ENCODE results near the gene PTDSS2. TPM values are rescaled to one million over a fixed set of nuclear protein-coding genes. Genes with fewer than 3 reads are reported as not detected.
A peak's percentile ranks its signal among the peaks of the same experiment; 100 is the strongest.

PTDSS2 gene
- total RNA-seq, 1 donor from 2014 or later: 30.2 TPM

GRCh38 chr11:537622-538430, 87.7 kb downstream of the PTDSS2 start:
- intact Hi-C loops (cut with micrococcal nuclease): no loop called here
- no peak for TF ChIP-seq CTCF (IDR thresholded peaks at IDR 0.05; ENCODE audit: borderline replicate concordance)
- H3K9me3 ChIP-seq (replicated peaks): no peaks in the 10 kb centered on the region
- H3K36me3 ChIP-seq: peaks cover 9% of the 10 kb centered on the region
- DNase-seq: peak; percentile 11
- H3K4me3 ChIP-seq: peak overlapping the region; percentile 94
- peaks cover 37% of the 10 kb centered on the region for H3K27me3 ChIP-seq (ENCODE audit: low read depth)
- peaks cover 44% of the 10 kb centered on the region for H3K4me1 ChIP-seq
- no peak overlapping the region for H3K27ac ChIP-seq (replicated peaks)

GRCh38 chr11:538431-539051, 88.5 kb downstream of the PTDSS2 start:
- TF ChIP-seq CTCF (IDR thresholded peaks at IDR 0.05; ENCODE audit: borderline replicate concordance): no peak
- Histone ChIP-seq H3K27ac (replicated peaks) (no peak overlapping the region), H3K9me3 (replicated peaks) (no peaks in the 10 kb centered on the region), H3K36me3 (peaks cover 2% of the 10 kb centered on the region), H3K4me3 (no peak overlapping the region), H3K4me1 (peaks cover 37% of the 10 kb centered on the region), H3K27me3 (ENCODE audit: low read depth) (peaks cover 37% of the 10 kb centered on the region)
- DNase-seq: peak; percentile 11
- intact Hi-C loops (cut with micrococcal nuclease): no loop called here

GRCh38 chr11:539971-540481, 89.9 kb downstream of the PTDSS2 start:
- DNase-seq: no peak
- intact Hi-C loops (cut with micrococcal nuclease): no loop called here
- Histone ChIP-seq H3K36me3 (no peaks in the 10 kb centered on the region), H3K27ac (replicated peaks) (no peak overlapping the region), H3K27me3 (ENCODE audit: low read depth) (peaks cover 40% of the 10 kb centered on the region), H3K9me3 (replicated peaks) (no peaks in the 10 kb centered on the region), H3K4me1 (peaks cover 23% of the 10 kb centered on the region), H3K4me3 (no peak overlapping the region)
- no peak for TF ChIP-seq CTCF (IDR thresholded peaks at IDR 0.05; ENCODE audit: borderline replicate concordance)

Other genes starting within 250 kb of the PTDSS2 start
- 24.0 TPM for gene BET1L, start 242.9 kb upstream of the PTDSS2 start, total RNA-seq
- 46.1 TPM for gene RIC8A, start 242.6 kb upstream of the PTDSS2 start, total RNA-seq
- gene SIRT3, start 213.9 kb upstream of the PTDSS2 start, total RNA-seq: 36.4 TPM
- gene PSMD13, start 213.3 kb upstream of the PTDSS2 start, total RNA-seq: 94.1 TPM
- not detected for gene NLRP6, start 171.9 kb upstream of the PTDSS2 start, total RNA-seq
- gene PGGHG, start 161.2 kb upstream of the PTDSS2 start, total RNA-seq: 7.2 TPM
- gene IFITM5, start 150.8 kb upstream of the PTDSS2 start, total RNA-seq: not detected
- 160 TPM for gene IFITM2, start 142.5 kb upstream of the PTDSS2 start, total RNA-seq
- 83.5 TPM for gene IFITM1, start 136.2 kb upstream of the PTDSS2 start, total RNA-seq
- gene IFITM3, start 129.4 kb upstream of the PTDSS2 start, total RNA-seq: 259 TPM
- gene B4GALNT4, start 80.8 kb upstream of the PTDSS2 start, total RNA-seq: 1.5 TPM
- gene PKP3, start 56.1 kb upstream of the PTDSS2 start, total RNA-seq: 0.52 TPM
- 34.9 TPM for gene SIGIRR, start 35.3 kb upstream of the PTDSS2 start, total RNA-seq
- 0.11 TPM for gene ANO9, start 8.3 kb upstream of the PTDSS2 start, total RNA-seq
- gene RNH1, start 57.0 kb downstream of the PTDSS2 start, total RNA-seq: 142 TPM
- gene HRAS, start 85.3 kb downstream of the PTDSS2 start, total RNA-seq: 55.9 TPM
- 0.25 TPM for gene LRRC56, start 87.2 kb downstream of the PTDSS2 start, total RNA-seq
- gene LMNTD2, start 110.5 kb downstream of the PTDSS2 start, total RNA-seq: 0.52 TPM
- 4.5 TPM for gene RASSF7, start 110.7 kb downstream of the PTDSS2 start, total RNA-seq
- gene PHRF1, start 126.2 kb downstream of the PTDSS2 start, total RNA-seq: 17.7 TPM
- 10.3 TPM for gene IRF7, start 165.7 kb downstream of the PTDSS2 start, total RNA-seq
- not detected for gene CDHR5, start 174.7 kb downstream of the PTDSS2 start, total RNA-seq
- gene SCT, start 176.9 kb downstream of the PTDSS2 start, total RNA-seq: not detected
- gene DRD4, start 187.0 kb downstream of the PTDSS2 start, total RNA-seq: 0.22 TPM
- 18.1 TPM for gene DEAF1, start 244.9 kb downstream of the PTDSS2 start, total RNA-seq
- 10.3 TPM for gene TMEM80, start 245.5 kb downstream of the PTDSS2 start, total RNA-seq

Measured in left ventricle myocardium inferior (tissue), 1 donor.